Mucosa of descending colon (tissue), 3 donors: ENCODE results near the gene PLEKHA4. TPM values are rescaled to one million over a fixed set of nuclear protein-coding genes. Genes with fewer than 3 reads are reported as not detected.
A peak's percentile ranks its signal among the peaks of the same experiment; 100 is the strongest.
"Not testable (repeated sequence)": the region's sequence is repeated elsewhere in the genome, so short reads cannot be mapped to it uniquely, and the experiment has no call there.

Source experiments
- ATAC-seq: fragments of 200-7000 bp; cut with Tn5 transposase; one replicate; pipeline ENCODE4 v1.9.1; 2020; ENCODE audit warnings: mild to moderate bottlenecking, moderate library complexity
- DNase-seq, 3 donors: peaks; one replicate each; pipeline ENCODE4 v3.0.0-alpha.2; 2020
- H3K36me3 ChIP-seq: fragments of 200-600 bp; one replicate; pipeline ENCODE4 v1.8.0; 2021; ENCODE audit warnings: low read depth, mild to moderate bottlenecking
- H3K4me1 ChIP-seq: fragments of 200-600 bp; one replicate; pipeline ENCODE4 v1.8.0; 2021; ENCODE audit warnings: low read depth, mild to moderate bottlenecking
- H3K4me3 ChIP-seq: fragments of 200-600 bp; one replicate; pipeline ENCODE4 v1.8.0; 2021; ENCODE audit warnings: mild to moderate bottlenecking
- H3K9me3 ChIP-seq: fragments of 200-600 bp; one replicate; pipeline ENCODE4 v1.8.0; 2021; ENCODE audit warnings: mild to moderate bottlenecking
- CTCF ChIP-seq: fragments of 200-600 bp; IDR thresholded peaks from one replicate; pipeline ENCODE4 v1.8.0; 2022; ENCODE audit warnings: antibody characterized with exemption, mild to moderate bottlenecking
- intact Hi-C, 2 donors: fragments of 100-400 bp; cut with DNase I in 1 of 2; cut with micrococcal nuclease in 1 of 2; formaldehyde crosslinking; loops; one replicate each; pipeline versions ENCODE4 v1.11.0 to v1.11.1; 2022; cut with DNase I, micrococcal nuclease
- total RNA-seq, 3 donors: library from RNA; stranded (reverse); fragmentation: NEBNext Ultra II Directional in 2 of 3; extraction: Animal tissue kit (Norgen Biotek cat#: 25700) in 2 of 3; gene quantifications; one replicate each; pipeline versions ENCODE4 v1.2.1 to v1.2.4, GENCODE V29; 2021 to 2023
- donor health status: DM: no; HTN: no; CAD: no; lungs with moderate emphysema.
- donor health status: DM: no; HTN: no; CAD: no.
- donor health status: DM: no; HTN: yes; CAD: no.

Gene PLEKHA4
- total RNA-seq, 3 donors from 2014 or later = 4.6 to 30.2 (median 21.5) TPM

GRCh38 chr19:48852292-48852691 lies 16.1 kb downstream of the PLEKHA4 start:
- Histone ChIP-seq H3K36me3 (no peaks in the 10 kb centered on the region), H3K4me1 (no peaks in the 10 kb centered on the region), H3K9me3 (no peaks in the 10 kb centered on the region), H3K4me3 (no peak overlapping the region)
- TF ChIP-seq CTCF = no peak
- ATAC-seq (no peak), DNase-seq (no peak)
- intact Hi-C loops = no loop called here

GRCh38 chr19:48846659-48847058 lies 21.8 kb downstream of the PLEKHA4 start:
- not testable (repeated sequence) for H3K4me1 ChIP-seq, ATAC-seq, H3K36me3 ChIP-seq, H3K9me3 ChIP-seq, DNase-seq, H3K4me3 ChIP-seq
- intact Hi-C loops = loop anchor here in 1 of 2 donors (5.0 kb wide), 1 partner anchor 69 kb away; no protein-coding TSS in a partner anchor

GRCh38 chr19:48845384-48845783 lies 23.0 kb downstream of the PLEKHA4 start:
- Histone ChIP-seq H3K9me3 (no peaks in the 10 kb centered on the region), H3K4me1 (no peaks in the 10 kb centered on the region), H3K4me3 (no peak overlapping the region), H3K36me3 (no peaks in the 10 kb centered on the region)
- DNase-seq = no peak
- intact Hi-C loops = loop anchor here in 1 of 2 donors (5.0 kb wide), 1 partner anchor 68 kb away; no protein-coding TSS in a partner anchor
- no peak for ATAC-seq
- TF ChIP-seq CTCF = no peak

- no peaks in the 10 kb centered on the region for H3K36me3 ChIP-seq
- ATAC-seq (no peak), DNase-seq (no peak)
- intact Hi-C loops = no loop called here
- H3K9me3 ChIP-seq = no peaks in the 10 kb centered on the region
- no peak for TF ChIP-seq CTCF
- H3K4me1 ChIP-seq = no peaks in the 10 kb centered on the region
- H3K4me3 ChIP-seq = no peak overlapping the region
These were observed 23.9 kb downstream of the PLEKHA4 start for GRCh38 chr19:48844472-48844871.

GRCh38 chr19:48842789-48843162 lies 25.6 kb downstream of the PLEKHA4 start:
- DNase-seq (peak in 1 of 3 donors; percentile 75), ATAC-seq (peak; percentile 56)
- H3K4me1 ChIP-seq = no peaks in the 10 kb centered on the region
- H3K9me3 ChIP-seq = no peaks in the 10 kb centered on the region
- no peaks in the 10 kb centered on the region for H3K36me3 ChIP-seq
- no peak overlapping the region for H3K4me3 ChIP-seq
- intact Hi-C loops = no loop called here
- TF ChIP-seq CTCF = peak; percentile 56

GRCh38 chr19:48841571-48841970 lies 26.8 kb downstream of the PLEKHA4 start:
- no peak for TF ChIP-seq CTCF
- no peak overlapping the region for H3K4me3 ChIP-seq
- DNase-seq (no peak), ATAC-seq (no peak)
- intact Hi-C loops = no loop called here
- no peaks in the 10 kb centered on the region for H3K36me3 ChIP-seq
- H3K4me1 ChIP-seq = no peaks in the 10 kb centered on the region
- H3K9me3 ChIP-seq = no peaks in the 10 kb centered on the region
